Renal cortical epithelial cell (primary cell): ENCODE measurements around the gene DIDO1. TPM values are rescaled to one million over a fixed set of nuclear protein-coding genes. Genes with fewer than 3 reads are reported as not detected.

Experiments used
- DNase-seq: peaks from one replicate; pipeline ENCODE4 v3.0.0-alpha.2; 2011; ENCODE audit warnings: low read depth
- total RNA-seq: library from RNA; depleted of rRNA; stranded (reverse); fragments of >200 nt; gene quantifications from 2 replicates; pipeline ENCODE4 v1.2.3, GENCODE V29; 2014

The DIDO1 gene
- total RNA-seq, 1 donor from 2014 or later, result 58.1 TPM

DNA sequence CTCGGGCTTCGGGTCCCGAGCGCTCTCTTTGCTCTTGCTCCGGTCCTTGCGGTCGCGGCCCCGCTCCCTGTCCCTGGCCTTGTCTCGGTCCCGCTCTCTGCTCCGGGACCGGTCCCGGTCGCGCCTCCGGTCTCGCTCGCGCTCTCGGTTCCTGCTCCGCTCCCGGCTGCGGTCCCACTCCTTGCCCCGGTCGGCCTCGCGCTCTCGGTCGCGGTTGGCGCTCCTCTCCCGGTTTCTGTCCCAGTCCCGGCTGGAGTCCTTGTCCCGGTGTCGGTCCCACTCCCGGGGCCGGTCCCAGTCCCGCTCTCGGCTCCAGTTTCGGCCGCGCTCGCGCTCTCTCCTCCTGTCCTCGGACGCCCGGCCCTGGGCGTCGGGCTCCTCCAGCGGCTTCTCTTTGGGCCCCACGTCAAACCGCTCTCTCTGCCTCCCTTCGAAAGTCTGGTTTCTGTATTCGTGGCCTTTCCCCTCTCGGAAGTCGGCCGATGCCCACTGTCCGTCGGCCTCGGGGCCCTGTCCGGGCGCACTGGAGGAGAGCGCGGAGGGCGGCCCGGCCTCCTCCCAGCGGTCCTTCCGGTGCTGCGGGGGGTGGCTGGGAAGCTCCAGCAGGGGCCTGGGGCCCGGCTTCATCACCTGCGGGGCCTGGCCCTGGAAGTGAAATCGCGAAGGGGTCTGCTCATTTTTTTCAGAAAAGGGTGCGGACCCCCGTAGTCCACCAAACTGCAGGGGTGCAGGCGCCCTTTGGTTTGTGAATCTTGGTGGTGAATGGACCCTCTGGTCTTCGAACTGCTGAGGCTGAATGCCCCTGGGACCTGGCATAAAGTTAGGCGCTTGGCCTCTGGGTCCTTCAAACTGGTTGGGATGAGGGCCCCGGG is 46.8 kb downstream of the DIDO1 start:
- no peak for DNase-seq

DNA sequence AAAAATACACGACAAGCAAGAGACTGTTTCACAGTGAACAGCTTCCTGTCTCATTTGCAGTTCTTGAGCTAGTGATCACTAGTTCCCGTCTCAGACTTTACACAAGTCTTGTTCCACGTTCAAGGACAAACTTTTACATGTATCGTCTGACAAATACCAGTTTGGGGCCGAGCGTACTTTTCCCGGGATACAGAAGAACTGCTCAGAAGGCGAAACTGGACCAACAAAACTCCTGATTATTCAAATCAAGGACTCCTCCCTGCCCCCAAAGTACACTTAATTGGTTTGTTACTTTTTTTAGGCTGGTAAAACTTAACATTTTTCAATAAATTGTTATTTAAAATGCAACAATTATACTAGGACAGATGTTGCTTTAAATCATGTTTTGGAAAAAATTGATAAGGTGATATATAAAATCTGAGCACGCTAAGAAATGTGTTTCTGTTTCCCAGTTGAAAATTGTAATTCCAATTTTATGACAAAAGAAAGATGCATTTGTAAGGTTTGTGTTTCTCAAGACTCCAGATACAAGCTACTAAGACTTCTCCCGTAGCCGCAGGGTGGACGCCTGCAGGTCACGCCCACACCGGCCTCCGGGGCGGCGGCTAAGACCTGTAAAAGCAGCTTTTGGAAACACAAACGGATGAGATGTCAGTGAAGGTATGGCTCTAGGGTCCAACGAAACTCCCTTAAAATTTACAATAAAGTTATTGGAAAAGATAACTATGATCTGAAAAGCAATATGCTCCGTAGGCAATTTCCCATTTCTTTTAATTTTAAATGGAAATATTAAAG is 47.9 kb downstream of the DIDO1 start:
- DNase-seq, result no peak

DNA sequence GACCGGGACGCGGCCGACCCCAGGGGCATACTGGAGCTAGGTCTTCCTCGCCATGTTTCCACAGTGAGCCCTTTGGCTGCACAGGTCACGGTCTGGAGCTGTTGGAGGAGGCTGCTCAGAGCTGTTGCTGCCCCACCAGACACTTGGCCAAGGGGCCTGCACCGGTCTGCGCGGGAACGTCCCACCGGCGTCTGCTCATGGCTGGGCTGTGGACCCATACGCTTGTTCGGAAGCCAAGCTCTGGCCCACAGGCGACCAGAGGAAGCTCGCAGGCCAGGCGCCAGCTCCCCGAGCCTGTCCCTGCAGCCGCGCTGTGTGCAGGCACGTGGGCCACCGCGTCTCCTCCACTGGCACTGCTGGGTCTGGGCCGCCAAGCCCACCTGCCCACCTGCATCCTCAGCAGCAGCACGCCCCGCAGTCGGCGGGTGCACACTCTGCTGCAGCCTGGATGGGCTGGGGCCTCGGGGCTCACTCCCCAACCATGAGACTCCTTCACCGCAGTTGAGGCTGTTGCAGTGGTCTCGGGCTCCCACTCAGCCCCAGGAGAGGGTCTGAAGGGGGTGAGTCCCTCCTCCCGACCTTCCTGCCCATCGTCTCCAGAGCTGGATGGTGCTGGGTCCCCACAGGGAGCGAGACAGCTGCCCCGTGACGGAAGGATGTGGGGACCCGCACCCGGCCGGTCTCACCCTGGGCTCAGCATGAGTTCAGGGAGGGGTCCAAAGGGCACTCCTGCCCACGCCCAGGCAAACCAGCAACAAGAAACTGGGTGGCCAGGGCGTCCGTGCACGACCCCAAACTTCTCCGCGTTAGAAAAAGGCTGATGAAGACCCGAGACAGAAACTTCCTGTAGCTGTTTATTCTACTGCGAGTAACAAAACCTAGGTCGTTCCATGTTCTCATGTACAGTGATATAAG is 49.1 kb downstream of the DIDO1 start:
- DNase-seq, result no peak

DNA sequence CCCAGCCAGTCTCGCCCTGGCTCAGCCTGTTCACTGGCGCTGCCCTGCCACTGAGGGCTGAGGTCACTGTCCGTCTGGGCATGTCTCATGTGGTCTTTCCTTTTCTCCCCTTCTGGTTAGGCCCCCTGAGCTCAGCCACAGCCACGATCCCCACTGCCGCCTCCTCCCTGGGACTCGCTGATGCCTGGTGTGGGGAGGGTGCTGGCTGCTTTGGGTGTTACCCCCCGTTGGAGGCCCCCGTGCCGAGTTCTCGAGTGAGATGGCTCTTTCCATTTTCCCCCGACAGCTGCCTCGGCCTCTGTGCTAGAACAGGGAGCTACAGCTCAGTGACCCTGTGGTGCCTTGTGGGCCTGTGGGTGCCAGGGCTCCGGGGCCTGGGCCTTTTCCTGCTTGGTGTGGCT is 49.8 kb downstream of the DIDO1 start:
- no peak for DNase-seq

DNA sequence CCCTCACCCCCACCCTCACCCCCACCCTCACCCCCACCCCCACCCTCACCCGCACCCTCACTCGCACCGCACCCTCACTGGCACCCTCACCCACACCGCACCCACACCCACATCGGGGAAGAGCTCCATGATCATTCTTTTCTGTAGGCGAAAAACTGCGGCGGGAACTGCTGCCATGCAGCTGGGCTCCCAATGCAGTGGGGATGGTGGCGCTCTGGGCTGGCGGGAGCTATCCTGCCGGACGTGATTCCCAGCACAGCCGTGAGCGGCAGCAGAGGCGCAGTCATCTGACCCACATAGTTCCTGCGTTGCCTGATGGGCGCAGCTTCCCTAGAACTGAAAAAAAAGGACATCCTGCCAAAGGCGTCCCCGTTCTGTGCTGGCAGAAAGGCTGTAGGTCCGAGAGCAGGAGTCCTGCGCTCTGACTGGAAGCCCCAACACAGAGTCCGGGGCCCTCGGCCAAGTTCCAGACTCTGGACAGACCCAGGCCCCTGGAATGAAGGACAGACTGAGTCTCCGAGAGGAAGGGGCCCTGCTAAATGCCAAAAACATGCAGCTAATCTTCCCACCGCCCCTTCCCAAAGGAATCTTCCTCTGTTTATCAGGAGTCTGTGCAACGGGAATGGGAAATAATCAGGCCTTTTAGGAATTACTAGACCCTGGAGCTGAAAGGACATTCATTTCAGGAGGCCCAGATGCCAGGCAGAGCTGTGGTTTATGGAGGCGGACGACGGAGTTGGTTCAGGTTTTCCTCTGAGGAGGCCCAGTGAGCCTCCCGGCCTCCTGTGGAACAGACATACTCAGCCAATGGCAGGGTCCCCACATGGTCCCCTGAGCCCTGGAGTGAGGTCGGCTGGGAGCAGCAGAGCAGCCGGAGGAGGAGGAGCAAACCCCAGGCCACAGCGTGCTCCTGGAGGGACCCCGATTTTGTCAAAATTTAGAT is 50.6 kb downstream of the DIDO1 start:
- peak; percentile 52 for DNase-seq

DNA sequence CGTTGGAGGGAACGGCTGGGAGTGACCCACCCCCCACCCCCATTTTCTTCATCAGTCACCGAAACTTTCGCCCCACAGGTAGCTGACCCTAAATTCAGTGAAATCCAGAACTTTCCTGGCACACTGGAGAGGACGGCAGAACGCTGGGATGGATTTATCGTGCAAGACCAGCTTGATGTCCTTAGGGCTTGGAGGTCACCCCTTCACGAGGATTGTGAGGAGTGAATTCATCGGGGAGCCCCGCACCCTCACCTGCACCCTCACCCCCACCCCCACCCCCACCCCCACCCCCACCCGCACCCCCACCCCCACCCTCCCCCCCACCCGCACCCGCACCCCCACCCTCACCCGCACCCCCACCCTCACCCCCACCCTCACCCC is 51.4 kb downstream of the DIDO1 start:
- DNase-seq, result no peak

DNA sequence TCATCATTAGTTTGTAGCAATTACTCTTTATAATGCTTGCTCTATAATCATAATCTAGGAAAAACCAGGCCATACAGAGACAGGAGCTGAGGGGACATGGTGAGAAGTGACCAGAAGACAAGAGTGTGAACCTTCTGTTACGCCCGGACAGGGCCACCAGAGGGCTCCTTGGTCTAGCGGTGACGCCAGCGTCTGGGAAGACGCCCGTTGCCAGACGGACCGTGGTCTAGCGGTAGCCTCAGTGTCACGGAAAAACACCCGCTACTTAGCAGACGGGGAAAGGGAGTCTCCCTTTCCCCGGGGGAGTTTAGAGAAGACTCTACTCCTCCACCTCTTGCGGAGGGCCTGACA is 52.6 kb downstream of the DIDO1 start:
- peak; percentile 32 for DNase-seq

DNA sequence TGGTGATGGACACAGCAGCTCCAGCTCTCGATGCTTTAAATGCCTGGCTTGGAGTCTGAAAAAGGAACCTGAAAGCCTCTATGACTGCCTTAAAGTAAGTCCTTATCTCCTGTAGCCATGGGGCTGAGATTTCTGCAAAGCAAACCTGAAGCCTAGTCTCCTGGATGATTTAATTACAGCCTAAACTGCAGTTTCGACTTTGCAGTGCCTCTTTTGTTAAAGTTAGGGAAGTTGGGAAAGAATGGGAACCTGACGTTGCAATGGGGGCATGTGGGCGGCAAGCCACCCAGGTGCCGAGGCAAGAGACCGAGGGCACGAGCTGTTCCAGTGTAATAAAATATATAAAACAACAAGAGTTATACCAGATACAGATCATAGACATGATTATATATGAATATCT is 53.0 kb downstream of the DIDO1 start:
- DNase-seq, result no peak

DNA sequence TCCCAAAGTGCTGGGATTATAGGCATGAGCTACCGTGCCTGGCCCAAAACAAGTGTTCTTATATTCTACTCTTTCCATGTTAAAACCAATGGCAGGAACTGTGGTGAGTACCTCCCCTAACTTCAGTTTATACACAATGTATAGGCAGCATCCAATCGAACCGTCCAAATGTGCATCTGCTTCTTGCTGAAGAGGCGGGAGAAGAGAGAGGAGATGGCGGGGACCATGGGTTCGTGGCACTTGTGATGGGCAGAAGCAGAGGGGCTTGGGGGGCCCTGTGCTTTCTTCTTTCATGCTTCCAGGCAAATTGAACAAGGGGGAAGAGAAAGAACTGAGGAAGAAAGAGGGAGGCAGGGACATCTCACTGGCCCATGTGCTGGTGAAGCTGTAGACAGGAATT is 53.4 kb downstream of the DIDO1 start:
- no peak for DNase-seq

DNA sequence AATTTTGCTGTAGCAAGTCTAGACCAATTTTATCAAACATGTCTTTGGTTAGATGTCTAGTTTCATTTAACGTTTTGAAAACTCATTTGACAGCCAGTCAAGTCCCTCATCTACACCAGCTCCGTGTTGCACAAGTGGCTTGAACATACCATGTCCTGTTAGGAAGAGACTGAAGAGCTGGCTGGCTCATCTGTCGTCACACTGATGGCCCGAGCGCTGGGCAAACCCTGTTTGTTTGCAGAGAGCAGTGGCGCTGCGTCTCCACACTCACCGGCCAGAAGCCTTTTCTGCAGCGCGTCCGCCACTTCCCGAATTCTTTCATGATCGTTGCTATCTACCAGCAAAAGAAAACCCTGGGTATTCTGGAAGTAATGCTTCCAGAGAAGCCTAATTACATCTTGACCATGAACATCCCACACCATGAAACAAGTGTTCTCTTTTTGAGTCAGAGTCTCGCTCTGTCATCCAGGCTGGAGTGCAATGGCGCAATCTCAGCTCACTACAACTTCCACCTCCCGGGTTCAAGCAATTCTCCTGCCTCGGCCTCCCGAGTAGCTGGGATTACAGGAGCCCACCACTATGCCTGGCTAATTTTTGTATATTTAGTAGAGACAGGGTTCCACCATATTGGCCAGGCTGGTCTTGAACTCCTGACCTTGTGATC is 54.0 kb downstream of the DIDO1 start:
- no peak for DNase-seq

DNA sequence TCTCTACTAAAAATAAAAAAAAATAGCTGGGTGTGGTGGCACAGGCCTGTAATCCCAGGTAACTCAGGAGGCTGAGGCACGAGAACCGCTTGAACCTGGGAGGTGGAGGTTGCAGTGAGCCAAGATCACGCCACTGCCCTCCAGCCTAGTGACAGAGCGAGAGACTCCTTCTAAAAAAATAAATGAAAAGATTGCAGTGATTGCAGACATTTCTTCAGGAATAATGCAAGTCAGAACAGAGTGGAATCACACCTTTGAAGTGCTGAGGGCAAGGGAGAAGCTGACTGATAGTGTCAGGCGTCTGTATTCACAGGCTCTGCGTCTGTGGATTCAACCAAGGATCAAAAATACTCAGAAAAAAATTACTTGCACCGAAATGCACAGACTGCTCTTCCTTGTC is 62.1 kb downstream of the DIDO1 start:
- DNase-seq, result no peak

DNA sequence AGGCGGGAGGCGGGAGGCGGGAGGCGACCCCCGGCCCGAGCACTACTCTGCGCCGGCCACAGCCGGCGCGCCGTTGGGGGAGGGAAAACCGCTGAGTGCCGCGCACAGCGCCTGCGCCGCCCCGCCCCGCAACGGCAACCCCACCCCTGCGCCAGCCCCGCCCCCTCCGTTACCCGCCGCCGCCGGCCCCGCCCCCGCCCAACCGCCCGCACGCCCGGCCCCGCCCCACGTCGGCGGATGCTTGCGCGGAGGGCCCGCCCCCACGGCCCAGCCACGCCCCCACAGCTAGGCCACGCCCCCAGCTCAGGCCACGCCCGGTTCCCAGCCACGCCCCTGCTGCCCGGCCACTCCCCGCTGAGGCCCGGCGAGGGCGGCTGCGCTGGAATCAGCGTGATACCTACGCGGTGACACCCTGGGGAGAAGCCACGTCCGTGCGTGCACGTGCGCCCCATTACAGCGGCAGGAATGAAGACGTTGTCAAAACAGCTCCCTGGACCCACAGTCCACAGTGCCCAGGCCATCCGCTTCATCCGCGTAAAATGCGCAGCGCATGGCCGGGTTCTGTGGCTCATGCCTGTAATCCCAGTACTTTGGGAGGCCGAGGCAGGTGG is 64.5 kb downstream of the DIDO1 start, which contains the start of gene TCFL5:
TSS of gene TCFL5 (minus strand) at position 97 of the 611 bp plus-strand sequence. CDS start 152 bp downstream, outside the sequence.
- DNase-seq, result peak; percentile 26

DNA sequence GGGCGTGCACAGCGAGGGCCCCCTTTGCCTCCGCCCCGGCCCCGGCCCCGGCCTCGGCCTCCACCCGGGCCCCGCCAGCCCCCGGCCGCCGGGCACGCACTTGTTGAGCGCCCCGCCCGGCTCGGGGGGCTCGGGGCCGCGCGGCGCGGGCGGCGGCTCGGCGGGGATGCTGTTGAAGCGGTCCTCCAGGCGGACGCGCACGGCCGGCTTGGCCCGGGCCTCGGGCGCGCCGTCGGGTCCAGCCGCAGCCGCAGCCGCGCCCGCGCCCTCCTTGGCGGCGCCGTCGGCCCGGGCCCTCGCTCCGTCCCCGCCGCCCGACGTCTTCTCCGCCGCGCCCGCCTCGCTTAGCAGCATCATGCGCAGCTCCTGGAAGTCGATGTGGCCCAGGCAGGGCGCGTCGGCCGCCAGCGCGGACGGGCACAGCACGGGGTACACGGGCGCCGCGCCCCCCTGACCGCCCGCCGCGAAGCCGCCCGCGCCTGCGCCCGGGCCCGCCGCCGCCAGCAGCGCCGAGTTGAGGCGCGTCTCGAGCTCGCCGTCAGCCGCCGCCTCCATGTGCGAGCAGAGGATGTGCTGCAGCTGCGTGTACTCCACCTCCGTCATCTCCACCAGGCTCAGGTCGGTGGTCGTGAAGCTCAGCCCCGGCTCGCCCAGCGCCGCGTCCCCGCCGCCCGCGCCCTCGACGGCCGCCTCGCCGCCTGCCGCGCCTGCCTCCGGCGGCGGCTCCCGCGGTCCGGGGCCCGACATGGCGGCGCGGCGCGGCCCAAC is 65.2 kb downstream of the DIDO1 start:
- no peak for DNase-seq

DNA sequence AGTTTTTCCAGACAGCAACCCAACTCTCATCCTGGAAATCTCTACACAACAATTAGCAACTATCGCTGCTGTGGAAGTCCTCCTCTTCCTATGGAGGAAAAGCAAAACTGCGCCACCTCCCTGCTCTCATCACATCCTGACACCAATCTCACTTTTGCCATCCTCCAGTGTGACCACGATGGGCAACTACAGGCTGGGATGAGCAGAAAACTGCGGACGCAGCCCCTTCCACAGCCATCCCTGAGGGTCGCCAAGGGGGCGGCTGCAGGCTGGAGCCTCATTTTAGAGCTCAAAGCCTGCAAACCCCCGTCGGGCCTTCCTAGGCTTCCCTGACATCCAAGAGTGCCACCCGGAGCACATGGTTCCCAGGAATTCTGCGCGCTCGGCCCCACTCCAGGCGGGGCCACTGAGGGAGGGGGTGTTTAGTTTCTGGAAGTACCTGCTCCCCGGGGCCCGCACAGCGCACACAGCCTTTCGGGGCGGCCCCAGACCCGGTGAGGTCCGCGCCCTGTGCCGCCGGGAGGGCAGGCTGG is 65.8 kb downstream of the DIDO1 start:
- DNase-seq, result peak; percentile 21

DNA sequence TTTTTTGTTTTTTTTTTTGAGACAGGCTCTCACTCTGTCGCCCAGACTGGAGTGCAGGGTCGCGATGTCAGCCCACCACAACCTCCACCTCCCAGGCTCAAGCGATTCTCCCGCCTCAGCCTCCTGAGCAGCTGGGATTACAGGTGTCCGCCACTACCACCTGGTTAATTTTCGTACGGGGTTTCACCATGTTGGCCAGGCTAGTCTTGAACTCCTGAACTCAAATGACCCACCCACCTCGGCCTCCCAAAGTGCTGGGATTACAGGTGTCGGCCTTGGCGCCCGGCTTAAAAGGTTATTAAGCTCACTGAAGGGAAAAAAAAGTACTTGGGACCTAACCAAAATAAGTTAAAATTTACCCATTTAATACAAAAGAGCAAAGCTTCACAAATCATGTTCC is 66.6 kb downstream of the DIDO1 start:
- no peak for DNase-seq

DNA sequence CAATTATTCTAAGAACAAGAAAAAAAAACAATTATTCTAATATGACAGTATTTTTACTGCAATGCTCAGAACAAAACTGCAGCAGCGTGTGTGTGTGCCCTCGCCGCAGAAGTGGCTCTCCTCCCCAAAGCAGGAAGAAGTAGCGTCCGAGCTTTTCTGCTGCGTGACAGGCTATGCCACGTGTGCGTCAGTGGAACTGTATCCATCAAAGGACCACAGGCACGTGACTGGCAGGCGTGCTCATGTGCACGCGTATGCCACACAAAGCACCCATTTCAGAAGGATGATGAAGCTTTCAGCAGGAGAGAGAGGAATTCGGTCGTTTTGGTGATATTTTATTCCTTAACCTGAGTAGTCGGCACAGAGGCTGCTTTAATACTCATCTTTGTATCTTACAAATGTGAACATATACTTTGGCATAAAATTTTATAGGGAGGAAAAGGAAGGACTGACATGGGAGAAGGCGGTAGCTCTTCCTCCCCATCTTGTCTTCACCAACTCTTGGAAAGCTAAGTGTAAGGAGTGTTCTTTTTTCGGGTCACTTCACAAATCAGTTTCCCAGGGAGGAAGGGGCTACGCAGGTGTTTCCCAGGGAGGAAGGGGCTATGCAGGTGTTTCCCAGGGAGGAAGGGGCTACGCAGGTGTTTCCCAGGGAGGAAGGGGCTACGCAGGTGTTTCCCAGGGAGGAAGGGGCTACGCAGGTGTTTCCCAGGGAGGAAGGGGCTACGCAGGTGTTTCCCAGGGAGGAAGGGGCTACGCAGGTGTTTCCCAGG is 68.1 kb downstream of the DIDO1 start:
- no peak for DNase-seq

DNA sequence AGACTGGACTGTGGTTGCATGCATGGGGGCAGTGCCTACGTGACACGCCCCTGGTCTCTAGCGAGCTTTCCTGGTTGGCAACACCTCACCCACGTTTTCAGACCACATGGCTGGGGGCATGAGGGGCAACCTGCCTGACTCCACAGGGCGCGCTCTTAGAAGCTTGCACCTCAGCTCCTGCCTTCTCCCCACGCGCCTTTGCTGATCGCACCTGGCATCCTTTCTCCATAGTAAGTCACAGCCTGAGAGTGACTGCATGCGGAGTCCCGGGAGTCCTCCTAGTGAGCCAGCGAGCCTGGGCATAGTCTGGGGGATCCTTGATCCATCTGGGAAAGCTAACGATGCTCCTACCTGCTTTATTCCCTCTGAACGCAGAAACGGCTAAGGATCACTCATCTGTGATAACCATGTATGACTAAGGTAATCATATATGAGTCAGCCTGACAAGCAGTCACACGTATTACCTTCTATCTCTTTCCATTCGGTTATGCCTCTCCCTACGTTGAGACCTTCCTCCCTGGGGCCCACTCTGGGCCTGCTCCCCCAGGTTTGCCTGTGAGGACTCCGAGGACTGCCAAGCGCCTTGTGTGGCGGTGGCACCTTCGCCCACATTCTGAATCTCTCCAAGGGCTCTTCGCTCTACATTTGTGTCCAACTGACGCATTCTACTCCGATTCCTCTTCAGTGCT is 69.2 kb downstream of the DIDO1 start:
- no peak for DNase-seq
